Smooth muscle cell (in vitro differentiated cells): Measurements from ENCODE around the gene IMPG2. TPM values are rescaled to one million over a fixed set of nuclear protein-coding genes. Genes with fewer than 3 reads are reported as not detected.

ENCODE experiments used
- DNase-seq: peaks from one replicate; lab custom pipeline; 2025; ENCODE audit not compliant: unreplicated experiment; lab: John Stamatoyannopoulos, UW
- H2AFZ ChIP-seq: fragments of 200-600 bp; sonication (generic); 2 replicates; pipeline ENCODE4 v1.6.0; 2016; ENCODE audit warnings: antibody characterized with exemption, low read depth, mild to moderate bottlenecking
- H3F3A ChIP-seq: fragments of 200-600 bp; sonication (generic); 2 replicates; pipeline ENCODE4 v1.6.0; 2017; ENCODE audit warnings: antibody characterized with exemption, low read depth
- H3K27ac ChIP-seq: fragments of 200-600 bp; sonication (generic); 2 replicates; pipeline ENCODE4 v1.5.1; 2016; ENCODE audit warnings: low read depth, mild to moderate bottlenecking
- H3K27me3 ChIP-seq: fragments of 200-600 bp; sonication (generic); 2 replicates; pipeline ENCODE4 v1.6.1; 2016; ENCODE audit warnings: low read depth, mild to moderate bottlenecking
- H3K36me3 ChIP-seq: fragments of 200-600 bp; sonication (generic); 2 replicates; pipeline ENCODE4 v1.5.1; 2016; ENCODE audit warnings: low read depth
- H3K4me1 ChIP-seq: fragments of 200-600 bp; sonication (generic); 2 replicates; pipeline ENCODE4 v1.5.1; 2016; ENCODE audit warnings: low read depth
- H3K4me2 ChIP-seq: fragments of 200-600 bp; sonication (generic); 2 replicates; pipeline ENCODE4 v1.6.0; 2016; ENCODE audit warnings: mild to moderate bottlenecking
- H3K4me3 ChIP-seq: fragments of 200-600 bp; sonication (generic); 2 replicates; pipeline ENCODE4 v1.5.1; 2016; ENCODE audit warnings: mild to moderate bottlenecking
- H3K79me2 ChIP-seq: fragments of 200-600 bp; sonication (generic); 2 replicates; pipeline ENCODE4 v1.6.0; 2016; ENCODE audit warnings: low read depth, mild to moderate bottlenecking
- H3K9ac ChIP-seq: fragments of 200-600 bp; sonication (generic); 2 replicates; pipeline ENCODE4 v1.6.0; 2016; ENCODE audit warnings: low read depth
- H3K9me3 ChIP-seq: fragments of 200-600 bp; sonication (generic); replicated peaks from 2 replicates; pipeline ENCODE4 v1.5.1; 2016; ENCODE audit warnings: low read depth
- H4K20me1 ChIP-seq: fragments of 200-600 bp; sonication (generic); 2 replicates; pipeline ENCODE4 v1.6.0; 2016; ENCODE audit warnings: low read depth
- CTCF ChIP-seq: fragments of 200-600 bp; sonication (generic); IDR thresholded peaks from 2 replicates; pipeline ENCODE4 v1.5.1; 2017; ENCODE audit warnings: borderline replicate concordance, mild to moderate bottlenecking, antibody characterized with exemption; ENCODE audit not compliant: insufficient read depth, poor library complexity, severe bottlenecking
- WGBS: methylation state at CpG from one replicate; pipeline ENCODE4 v1.1.7; 2016; ENCODE audit warnings: low lambda C conversion rate; 5-methylcytosine and 5-hydroxymethylcytosine counted together
- polyA plus RNA-seq: library from polyadenylated mRNA; unstranded; fragments of >200 nt; fragmentation: Nextera tagmentation; extraction: Ambion mirVana; gene quantifications from 2 replicates; pipeline ENCODE4 v1.2.1, GENCODE V29; 2016
- total RNA-seq: library from RNA; depleted of rRNA; stranded (reverse); fragments of >200 nt; gene quantifications from 2 replicates; pipeline ENCODE4 v1.2.3, GENCODE V29; 2014

IMPG2 gene
- total and polyA plus RNA-seq, 2 experiments from 2014 or later = 0.03 to 0.67 TPM

GRCh38 chr3:101256511-101256910 is 63.9 kb downstream of the IMPG2 start:
- no peak for DNase-seq
- no peak for TF ChIP-seq CTCF
- H3K27me3 ChIP-seq = no peaks in the 10 kb centered on the region
- 73% methylated on average over 3 of the region's 3 CpGs for WGBS
- H2AFZ ChIP-seq = no peak overlapping the region
- no peaks in the 10 kb centered on the region for H4K20me1 ChIP-seq
- no peaks in the 10 kb centered on the region for H3F3A ChIP-seq
- no peaks in the 10 kb centered on the region for H3K36me3 ChIP-seq
- H3K4me2 ChIP-seq = no peak overlapping the region
- no peaks in the 10 kb centered on the region for H3K9me3 ChIP-seq
- H3K79me2 ChIP-seq = no peaks in the 10 kb centered on the region
- H3K4me1 ChIP-seq = no peaks in the 10 kb centered on the region
- H3K4me3 ChIP-seq = no peak overlapping the region
- no peak overlapping the region for H3K27ac ChIP-seq
- H3K9ac ChIP-seq = no peak overlapping the region

- no peaks in the 10 kb centered on the region for H4K20me1 ChIP-seq
- no peaks in the 10 kb centered on the region for H3K79me2 ChIP-seq
- no peak overlapping the region for H3K9ac ChIP-seq
- H3K4me1 ChIP-seq = no peaks in the 10 kb centered on the region
- no peak for TF ChIP-seq CTCF
- no peak overlapping the region for H3K4me3 ChIP-seq
- no peak for DNase-seq
- H3K27ac ChIP-seq = no peak overlapping the region
- no peaks in the 10 kb centered on the region for H3K9me3 ChIP-seq
- WGBS = 92% methylated on average over 2 of the region's 2 CpGs
- H3F3A ChIP-seq = no peaks in the 10 kb centered on the region
- H3K36me3 ChIP-seq = no peaks in the 10 kb centered on the region
- no peaks in the 10 kb centered on the region for H3K27me3 ChIP-seq
- H2AFZ ChIP-seq = no peak overlapping the region
- no peak overlapping the region for H3K4me2 ChIP-seq
These were observed 64.9 kb downstream of the IMPG2 start for GRCh38 chr3:101255441-101255840.

- H3F3A ChIP-seq = no peaks in the 10 kb centered on the region
- no peak overlapping the region for H3K27ac ChIP-seq
- H3K27me3 ChIP-seq = no peaks in the 10 kb centered on the region
- TF ChIP-seq CTCF = no peak
- H4K20me1 ChIP-seq = no peaks in the 10 kb centered on the region
- no peak for DNase-seq
- H2AFZ ChIP-seq = no peak overlapping the region
- H3K9ac ChIP-seq = no peak overlapping the region
- H3K36me3 ChIP-seq = no peaks in the 10 kb centered on the region
- WGBS = 95% methylated on average over 3 of the region's 3 CpGs
- no peaks in the 10 kb centered on the region for H3K4me1 ChIP-seq
- no peaks in the 10 kb centered on the region for H3K79me2 ChIP-seq
- no peak overlapping the region for H3K4me3 ChIP-seq
- H3K9me3 ChIP-seq = no peaks in the 10 kb centered on the region
- no peak overlapping the region for H3K4me2 ChIP-seq
These were observed 67.0 kb downstream of the IMPG2 start for GRCh38 chr3:101253396-101253795.

GRCh38 chr3:101252945-101253344 is 67.4 kb downstream of the IMPG2 start:
- Histone ChIP-seq H2AFZ (no peak overlapping the region), H3K79me2 (no peaks in the 10 kb centered on the region), H3K36me3 (no peaks in the 10 kb centered on the region), H3K27ac (no peak overlapping the region), H4K20me1 (no peaks in the 10 kb centered on the region), H3K4me3 (no peak overlapping the region), H3F3A (no peaks in the 10 kb centered on the region), H3K9me3 (no peaks in the 10 kb centered on the region), H3K9ac (no peak overlapping the region), H3K4me2 (no peak overlapping the region), H3K4me1 (no peaks in the 10 kb centered on the region), H3K27me3 (no peaks in the 10 kb centered on the region)
- 96% methylated on average over 2 of the region's 2 CpGs for WGBS
- no peak for DNase-seq
- no peak for TF ChIP-seq CTCF
